NB4 (cell line): ENCODE measurements around the gene HERPUD1.

Source experiments
- CTCF ChIP-seq: IDR thresholded peaks from one replicate; pipeline ENCODE4 v1.5.1; 2012; ENCODE audit warnings: low read depth, low read length
- MAX ChIP-seq: IDR thresholded peaks from 2 replicates; pipeline ENCODE4 v1.6.1; 2011; ENCODE audit warnings: low read depth, low read length

- TF ChIP-seq CTCF (no peak), MAX (no peak)
Observed at GRCh38 chr16:56977823-56978430, 46.0 kb downstream of the HERPUD1 start.
